HG03457 (cell line): ENCODE data around the gene ADGRE3.
A peak's percentile ranks its signal among the peaks of the same experiment; 100 is the strongest.

ENCODE experiments used
- ATAC-seq: cut with Tn5 transposase; IDR thresholded peaks from one replicate; pipeline ENCODE4 v1.9.1; 2021; ENCODE audit warnings: moderate number of reproducible peaks; ENCODE audit not compliant: unreplicated experiment

ADGRE3 gene, protein sequence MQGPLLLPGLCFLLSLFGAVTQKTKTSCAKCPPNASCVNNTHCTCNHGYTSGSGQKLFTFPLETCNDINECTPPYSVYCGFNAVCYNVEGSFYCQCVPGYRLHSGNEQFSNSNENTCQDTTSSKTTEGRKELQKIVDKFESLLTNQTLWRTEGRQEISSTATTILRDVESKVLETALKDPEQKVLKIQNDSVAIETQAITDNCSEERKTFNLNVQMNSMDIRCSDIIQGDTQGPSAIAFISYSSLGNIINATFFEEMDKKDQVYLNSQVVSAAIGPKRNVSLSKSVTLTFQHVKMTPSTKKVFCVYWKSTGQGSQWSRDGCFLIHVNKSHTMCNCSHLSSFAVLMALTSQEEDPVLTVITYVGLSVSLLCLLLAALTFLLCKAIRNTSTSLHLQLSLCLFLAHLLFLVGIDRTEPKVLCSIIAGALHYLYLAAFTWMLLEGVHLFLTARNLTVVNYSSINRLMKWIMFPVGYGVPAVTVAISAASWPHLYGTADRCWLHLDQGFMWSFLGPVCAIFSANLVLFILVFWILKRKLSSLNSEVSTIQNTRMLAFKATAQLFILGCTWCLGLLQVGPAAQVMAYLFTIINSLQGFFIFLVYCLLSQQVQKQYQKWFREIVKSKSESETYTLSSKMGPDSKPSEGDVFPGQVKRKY

DNA sequence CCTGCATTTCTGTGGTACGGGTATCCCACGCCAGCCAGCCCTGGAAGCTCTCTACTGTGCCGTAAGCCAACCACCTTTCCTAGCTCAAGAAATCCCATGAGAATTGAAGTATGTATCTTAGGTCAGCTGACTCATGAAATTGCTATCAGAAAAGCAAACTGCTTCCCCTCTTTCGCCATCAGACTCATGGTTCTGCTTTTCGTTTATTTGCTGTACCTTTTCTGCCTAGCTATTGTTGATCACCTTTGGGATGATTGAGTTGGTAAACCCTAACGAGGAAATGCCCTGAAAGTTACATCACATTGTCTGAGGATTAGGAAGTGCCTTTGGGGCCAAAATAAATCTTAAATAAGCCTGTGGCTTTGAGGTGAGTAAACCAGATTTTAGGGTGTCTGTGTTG, at the start of gene ADGRE3:
Gene ADGRE3 (minus strand): TSS at position 81 of the 400 bp plus-strand sequence. CDS start 74 bp downstream, at position 7.
- no peak for ATAC-seq

DNA sequence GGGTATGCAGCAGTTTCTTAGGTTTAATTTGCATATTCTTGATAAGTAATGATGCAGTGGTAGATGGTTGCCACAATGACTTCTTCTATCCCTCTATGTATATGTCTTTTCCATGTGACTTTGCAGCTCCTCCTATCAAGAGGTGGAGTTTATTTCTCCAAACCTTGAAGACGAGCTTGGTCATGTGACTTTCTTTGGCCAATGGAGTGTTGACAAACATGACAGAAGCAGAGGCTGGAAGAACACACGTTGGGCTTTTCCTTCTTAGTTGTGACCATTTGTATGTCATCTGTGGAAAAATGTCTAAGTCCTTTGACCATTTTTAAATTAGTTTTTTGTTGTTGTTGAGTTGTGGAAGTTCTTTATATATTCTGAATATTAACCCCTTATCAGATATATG, 47.5 kb upstream of the ADGRE3 start:
- ATAC-seq: no peak

- no peak for ATAC-seq
Measured at GRCh38 chr19:14719162-14719561, 44.5 kb upstream of the ADGRE3 start.

- no peak for ATAC-seq
Measured at GRCh38 chr19:14718522-14719116, 44.0 kb upstream of the ADGRE3 start.

- ATAC-seq: no peak
Measured at GRCh38 chr19:14715841-14716240, 41.2 kb upstream of the ADGRE3 start.

DNA sequence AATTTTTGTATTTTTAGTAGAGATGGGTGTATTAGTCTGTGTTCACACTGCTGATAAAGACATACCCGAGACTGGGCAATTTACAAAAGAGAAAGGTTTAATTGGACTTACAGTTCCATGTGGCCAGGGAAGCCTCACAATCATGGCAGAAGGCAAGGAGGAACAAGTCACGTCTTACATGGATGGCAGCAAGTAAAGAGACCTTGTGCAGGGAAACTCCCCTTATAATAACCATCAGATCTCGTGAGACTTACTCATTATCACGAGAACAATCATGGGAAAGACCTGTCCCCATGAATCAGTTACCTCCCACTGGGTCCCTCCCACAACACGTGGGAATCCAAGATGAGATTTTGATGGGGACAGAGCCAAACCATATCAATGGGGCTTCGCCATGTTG, 29.8 kb upstream of the ADGRE3 start:
- no peak for ATAC-seq

GRCh38 chr19:14703833-14704232, 29.2 kb upstream of the ADGRE3 start:
- ATAC-seq: no peak

DNA sequence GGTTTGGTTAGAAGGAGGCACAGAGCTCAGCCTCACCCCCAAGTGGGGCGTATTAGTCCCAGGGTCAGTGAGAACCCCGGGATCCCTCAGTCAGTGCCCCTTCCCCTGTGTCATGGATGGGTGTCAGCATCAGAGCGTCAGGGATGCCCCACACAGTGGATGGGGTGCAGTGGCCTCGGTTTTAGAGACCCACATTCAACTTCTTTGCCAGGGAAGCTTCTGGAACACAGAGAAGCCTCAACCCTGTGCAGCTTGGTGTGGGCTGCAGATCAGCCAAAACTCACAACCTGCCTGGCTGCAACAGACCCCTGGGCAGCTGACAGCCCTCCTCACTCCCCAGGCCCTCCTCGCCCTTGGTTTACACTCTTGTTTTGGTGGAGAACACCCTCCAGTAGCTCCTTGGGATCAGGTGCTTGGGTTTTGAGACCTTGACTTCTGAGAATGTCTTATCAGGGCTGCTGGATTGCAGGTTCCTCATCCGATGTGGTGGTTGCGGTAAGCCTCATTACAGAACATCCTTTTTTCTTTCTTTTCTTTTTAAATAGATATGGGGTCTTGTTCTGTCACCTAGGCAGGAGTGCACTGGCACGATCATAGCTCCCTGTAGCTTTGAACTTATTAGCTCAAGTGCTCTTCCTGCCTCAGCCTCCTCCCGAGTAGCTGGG, 26.2 kb upstream of the ADGRE3 start:
- ATAC-seq: no peak

GRCh38 chr19:14699641-14700040, 25.0 kb upstream of the ADGRE3 start:
- no peak for ATAC-seq

GRCh38 chr19:14695471-14695870, 20.8 kb upstream of the ADGRE3 start:
- ATAC-seq: no peak

GRCh38 chr19:14694641-14695266, 20.1 kb upstream of the ADGRE3 start:
- no peak for ATAC-seq

- peak; percentile 67 for ATAC-seq
Measured at GRCh38 chr19:14689598-14690503, 15.2 kb upstream of the ADGRE3 start, which contains the start of gene ZNF333. TSS of gene ZNF333 (plus strand) at chr19:14690048. CDS start at chr19:14693492, 3,444 bp downstream.

GRCh38 chr19:14686411-14686810, 11.8 kb upstream of the ADGRE3 start:
- ATAC-seq: no peak

GRCh38 chr19:14683439-14683838, 8.8 kb upstream of the ADGRE3 start:
- no peak for ATAC-seq

DNA sequence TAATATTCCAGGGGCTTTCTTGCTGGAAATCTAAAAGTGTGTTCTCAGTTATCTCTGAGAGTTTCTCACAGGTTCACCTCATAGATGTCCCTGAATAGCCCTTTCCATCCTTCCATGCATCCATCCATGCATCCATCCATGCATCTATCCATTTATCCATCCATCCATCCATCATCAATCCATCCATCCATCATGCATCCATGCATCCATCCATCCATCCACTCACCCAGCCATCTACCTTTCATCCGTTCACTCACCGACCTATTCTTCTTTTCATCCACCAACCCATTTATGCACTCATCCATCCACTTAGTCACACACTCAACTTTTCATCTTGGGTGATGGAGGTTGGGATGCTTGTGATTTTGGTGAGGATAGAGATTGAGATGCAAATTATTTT, 7.4 kb upstream of the ADGRE3 start:
- ATAC-seq: no peak

- no peak for ATAC-seq
Measured at GRCh38 chr19:14678199-14678598, 3.6 kb upstream of the ADGRE3 start.

GRCh38 chr19:14677464-14677863, 2.8 kb upstream of the ADGRE3 start:
- no peak for ATAC-seq

GRCh38 chr19:14676762-14677161, 2.1 kb upstream of the ADGRE3 start:
- no peak for ATAC-seq

DNA sequence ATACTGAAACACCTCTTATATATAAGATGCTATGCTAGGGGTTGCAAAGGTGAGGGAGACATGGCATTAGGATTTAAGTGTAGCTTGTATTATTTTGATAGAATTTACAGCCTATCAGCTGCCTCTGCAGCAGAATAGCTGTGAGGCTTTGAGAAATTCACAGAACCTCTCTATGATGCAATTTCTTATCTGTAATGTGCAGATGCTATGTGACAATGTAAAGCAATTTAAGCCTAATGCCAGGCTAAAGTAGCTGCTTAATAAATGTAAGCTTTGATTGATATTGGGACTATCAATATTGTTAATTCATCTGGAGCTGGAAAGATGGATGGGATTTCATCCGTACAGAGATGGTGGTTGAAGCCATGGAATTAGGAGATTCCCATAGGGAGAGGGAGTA, 1.6 kb downstream of the ADGRE3 start:
- ATAC-seq: no peak
